Spinal cord (tissue), 10 donors: ENCODE data around the gene PLG. TPM values are rescaled to one million over a fixed set of nuclear protein-coding genes. Genes with fewer than 3 reads are reported as not detected.
"Not testable (repeated sequence)": the region's sequence is repeated elsewhere in the genome, so short reads cannot be mapped to it uniquely, and the experiment has no call there.

Experiments
- DNase-seq, 6 donors: peaks; one replicate each; pipeline versions ENCODE4 v3.0.0 to v3.0.0-alpha.2; 2013 to 2015; ENCODE audit warnings: low spot score in 6 of 6, low read depth in 4 of 6
- H3K27ac ChIP-seq: one replicate; pipeline ENCODE4 v1.5.1; 2013; ENCODE audit warnings: low read depth, low read length, control low read depth
- H3K27me3 ChIP-seq: one replicate; pipeline ENCODE4 v1.6.1; 2013; ENCODE audit warnings: low read length; ENCODE audit not compliant: control insufficient read depth, insufficient read depth
- H3K36me3 ChIP-seq: one replicate; pipeline ENCODE4 v1.6.1; 2013; ENCODE audit warnings: low read length; ENCODE audit not compliant: control insufficient read depth, insufficient read depth
- H3K4me1 ChIP-seq: one replicate; pipeline ENCODE4 v1.6.1; 2013; ENCODE audit warnings: low read length; ENCODE audit not compliant: control insufficient read depth, insufficient read depth
- H3K4me3 ChIP-seq: one replicate; pipeline ENCODE4 v1.5.1; 2013; ENCODE audit warnings: low read depth, low read length, control low read depth
- H3K9me3 ChIP-seq: one replicate; pipeline ENCODE4 v1.6.1; 2013; ENCODE audit warnings: low read length; ENCODE audit not compliant: control insufficient read depth, insufficient read depth
- WGBS: methylation state at CpG from one replicate; pipeline ENCODE4 v1.1.5; 2013; ENCODE audit warnings: missing lambda C conversion rate; ENCODE audit not compliant: insufficient coverage; 5-methylcytosine and 5-hydroxymethylcytosine counted together
- polyA plus RNA-seq, 2 donors: library from polyadenylated mRNA; unstranded; fragments of 120-200 nt; gene quantifications; one replicate each; pipeline ENCODE4 v1.2.1, GENCODE V29; 2013; ENCODE audit not compliant: insufficient read length in 2 of 2
- total RNA-seq, 2 donors: library from RNA; depleted of rRNA in 1 of 2; stranded (reverse); fragments of 120-200 nt in 1 of 2; fragments of >200 nt in 1 of 2; gene quantifications; one replicate each; pipeline versions ENCODE4 v1.2.3 to v1.2.4, GENCODE V29; 2013 to 2014
- donor health status: healthy.

The PLG gene
- total and polyA plus RNA-seq, 4 donors: 0.39 to 7.7 (median 3.6) TPM; not detected in 1

GRCh38 chr6:160737934-160738333 lies 35.9 kb downstream of the PLG start:
- H3K27me3 ChIP-seq: no peaks in the 10 kb centered on the region
- DNase-seq: no peak
- H3K4me1 ChIP-seq: no peaks in the 10 kb centered on the region
- peaks cover 4% of the 10 kb centered on the region for H3K9me3 ChIP-seq
- H3K27ac ChIP-seq: no peak overlapping the region
- no peak overlapping the region for H3K4me3 ChIP-seq
- WGBS: 100% methylated on average over 3 of the region's 5 CpGs
- H3K36me3 ChIP-seq: no peaks in the 10 kb centered on the region

GRCh38 chr6:160739955-160740354 lies 37.9 kb downstream of the PLG start:
- H3K36me3 ChIP-seq: no peaks in the 10 kb centered on the region
- H3K4me3 ChIP-seq: no peak overlapping the region
- H3K4me1 ChIP-seq: no peaks in the 10 kb centered on the region
- H3K27ac ChIP-seq: no peak overlapping the region
- H3K27me3 ChIP-seq: no peaks in the 10 kb centered on the region
- DNase-seq: no peak
- WGBS: 80% methylated on average over 4 of the region's 6 CpGs
- H3K9me3 ChIP-seq: peaks cover 6% of the 10 kb centered on the region

GRCh38 chr6:160741012-160741411 lies 39.0 kb downstream of the PLG start:
- H3K27ac ChIP-seq, H3K4me3 ChIP-seq, H3K4me1 ChIP-seq, H3K27me3 ChIP-seq, DNase-seq, H3K36me3 ChIP-seq, H3K9me3 ChIP-seq: not testable (repeated sequence)
- 82% methylated on average over 7 of the region's 7 CpGs for WGBS

- H3K9me3 ChIP-seq: peaks cover 9% of the 10 kb centered on the region
- H3K36me3 ChIP-seq: no peaks in the 10 kb centered on the region
- DNase-seq: no peak
- 100% methylated on average over 1 of the region's 2 CpGs for WGBS
- H3K27ac ChIP-seq: no peak overlapping the region
- no peak overlapping the region for H3K4me3 ChIP-seq
- no peaks in the 10 kb centered on the region for H3K27me3 ChIP-seq
- no peaks in the 10 kb centered on the region for H3K4me1 ChIP-seq
Measured at GRCh38 chr6:160742090-160742489, 40.0 kb downstream of the PLG start.

- no peaks in the 10 kb centered on the region for H3K4me1 ChIP-seq
- no peaks in the 10 kb centered on the region for H3K27me3 ChIP-seq
- H3K4me3 ChIP-seq: no peak overlapping the region
- H3K27ac ChIP-seq: no peak overlapping the region
- DNase-seq: no peak
- WGBS: 44% methylated on average over 5 of the region's 5 CpGs
- peaks cover 2% of the 10 kb centered on the region for H3K9me3 ChIP-seq
- H3K36me3 ChIP-seq: no peaks in the 10 kb centered on the region
Measured at GRCh38 chr6:160750276-160750689, 48.2 kb downstream of the PLG start.

DNA sequence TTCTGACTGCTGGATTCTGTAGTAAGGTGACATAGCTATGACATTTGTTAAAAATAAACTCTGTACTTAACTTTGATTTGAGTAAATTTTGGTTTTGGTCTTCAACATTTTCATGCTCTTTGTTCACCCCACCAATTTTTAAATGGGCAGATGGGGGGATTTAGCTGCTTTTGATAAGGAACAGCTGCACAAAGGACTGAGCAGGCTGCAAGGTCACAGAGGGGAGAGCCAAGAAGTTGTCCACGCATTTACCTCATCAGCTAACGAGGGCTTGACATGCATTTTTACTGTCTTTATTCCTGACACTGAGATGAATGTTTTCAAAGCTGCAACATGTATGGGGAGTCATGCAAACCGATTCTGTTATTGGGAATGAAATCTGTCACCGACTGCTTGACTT lies 51.2 kb downstream of the PLG start:
- not testable (repeated sequence) for DNase-seq, H3K36me3 ChIP-seq
- 74% methylated on average over 2 of the region's 4 CpGs for WGBS

GRCh38 chr6:160755165-160755564 lies 53.1 kb downstream of the PLG start:
- no peak overlapping the region for H3K4me3 ChIP-seq
- WGBS: no CpG with 5 or more reads among the region's 2 CpGs
- DNase-seq: no peak
- no peaks in the 10 kb centered on the region for H3K36me3 ChIP-seq
- no peaks in the 10 kb centered on the region for H3K27me3 ChIP-seq
- no peaks in the 10 kb centered on the region for H3K4me1 ChIP-seq
- no peak overlapping the region for H3K27ac ChIP-seq
- H3K9me3 ChIP-seq: no peaks in the 10 kb centered on the region

More for the DNA sequence above, 51.2 kb downstream of the PLG start:
- not testable (repeated sequence) for H3K4me1 ChIP-seq, H3K4me3 ChIP-seq, H3K27ac ChIP-seq, H3K27me3 ChIP-seq, H3K9me3 ChIP-seq

DNA sequence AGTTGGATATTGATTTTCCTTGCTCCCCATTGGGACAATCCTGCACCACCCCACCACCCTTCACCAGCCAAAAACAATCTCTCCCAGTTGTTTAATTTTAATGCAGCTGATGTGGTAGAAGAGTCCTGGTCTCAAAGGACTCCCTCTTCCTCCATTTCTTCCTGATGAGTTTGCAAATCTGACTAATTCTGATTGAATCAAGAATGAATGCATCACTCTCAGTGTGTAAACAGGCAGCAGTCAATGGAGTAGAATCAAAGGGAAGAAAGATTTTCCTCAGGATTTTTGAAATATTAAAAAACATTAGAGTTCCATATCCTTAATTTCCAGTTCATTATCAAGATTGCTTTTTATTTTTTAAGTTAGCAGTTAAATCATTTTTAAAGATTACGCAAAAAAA lies 54.0 kb downstream of the PLG start:
- no peak overlapping the region for H3K4me3 ChIP-seq
- H3K36me3 ChIP-seq: no peaks in the 10 kb centered on the region
- no peaks in the 10 kb centered on the region for H3K27me3 ChIP-seq
- H3K27ac ChIP-seq: no peak overlapping the region
- no peaks in the 10 kb centered on the region for H3K4me1 ChIP-seq
- DNase-seq: no peak
- H3K9me3 ChIP-seq: peaks cover 2% of the 10 kb centered on the region
- no CpG with 5 or more reads among the region's 1 CpG for WGBS

DNA sequence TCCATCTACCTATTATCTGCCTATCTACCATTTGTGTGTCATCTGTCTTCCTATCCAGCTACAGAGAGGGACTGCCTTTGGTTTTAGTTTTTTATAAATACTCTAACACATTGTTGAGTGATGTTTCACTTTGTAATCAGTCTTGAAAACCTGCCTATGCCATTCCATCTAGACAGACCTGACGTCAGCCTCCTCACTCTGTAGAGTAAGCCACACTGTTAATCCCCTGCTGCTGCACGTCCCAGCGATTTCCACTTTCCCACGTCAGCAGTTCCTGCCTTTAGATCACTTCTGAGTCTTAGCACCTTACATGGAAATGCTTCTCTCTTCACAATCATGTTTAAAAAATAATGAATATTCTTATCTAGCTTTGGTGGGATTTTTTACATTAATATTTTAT lies 54.8 kb downstream of the PLG start:
- Histone ChIP-seq H3K4me3 (no peak overlapping the region), H3K4me1 (no peaks in the 10 kb centered on the region), H3K27me3 (no peaks in the 10 kb centered on the region), H3K9me3 (peaks cover 2% of the 10 kb centered on the region), H3K36me3 (no peaks in the 10 kb centered on the region), H3K27ac (no peak overlapping the region)
- WGBS: 72% methylated on average over 4 of the region's 4 CpGs
- DNase-seq: no peak

DNA sequence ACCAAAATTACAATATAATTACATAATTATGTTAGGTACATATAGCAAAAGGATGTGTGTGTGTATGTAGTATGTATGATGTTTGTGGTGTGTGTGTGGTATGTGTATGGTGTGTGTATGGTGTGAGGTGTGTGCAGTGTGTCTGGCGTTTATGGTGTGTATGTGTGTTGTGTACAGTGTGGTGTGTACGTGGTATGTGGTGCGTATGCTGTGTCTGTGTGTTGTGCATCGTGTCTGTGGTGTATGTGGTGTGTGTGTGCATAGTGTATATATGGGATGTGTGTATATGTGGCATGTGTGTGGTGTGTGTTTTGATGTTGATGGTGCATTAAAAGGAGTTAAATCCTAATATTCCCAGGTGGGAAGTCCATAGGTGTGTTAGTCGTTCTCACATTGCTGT lies 62.8 kb downstream of the PLG start:
- Histone ChIP-seq H3K4me3 (no peak overlapping the region), H3K27ac (no peak overlapping the region), H3K9me3 (peaks cover 4% of the 10 kb centered on the region), H3K4me1 (peaks cover 4% of the 10 kb centered on the region), H3K27me3 (peaks cover 2% of the 10 kb centered on the region), H3K36me3 (no peaks in the 10 kb centered on the region)
- no peak for DNase-seq
- 98% methylated on average over 4 of the region's 5 CpGs for WGBS
